NCI-H460 (cell line): ENCODE data around the gene SPATA17. TPM values are rescaled to one million over a fixed set of nuclear protein-coding genes. Genes with fewer than 3 reads are reported as not detected.
"Not testable (repeated sequence)": the region's sequence is repeated elsewhere in the genome, so short reads cannot be mapped to it uniquely, and the experiment has no call there.

Experiments used
- DNase-seq: peaks from one replicate; pipeline ENCODE4 v3.0.0-alpha.2; 2016; ENCODE audit warnings: low read depth; ENCODE audit errors: extremely low read depth
- polyA plus RNA-seq: library from polyadenylated mRNA; depleted of rRNA; stranded (reverse); fragments of >200 nt; gene quantifications from 2 replicates; pipeline ENCODE4 v1.2.3, GENCODE V29; 2014; cell fraction: nucleus; rRNA removed
- total RNA-seq: library from RNA; depleted of rRNA; stranded (reverse); fragments of >200 nt; shearing (Covaris generic); gene quantifications from 2 replicates; pipeline ENCODE4 v1.2.3, GENCODE V29; 2014; rRNA removed

SPATA17 gene
- 3.9 and 4.0 TPM in 2 replicates for total RNA-seq
- polyA plus RNA-seq, result 0.13 and 0.30 TPM in 2 replicates

DNA sequence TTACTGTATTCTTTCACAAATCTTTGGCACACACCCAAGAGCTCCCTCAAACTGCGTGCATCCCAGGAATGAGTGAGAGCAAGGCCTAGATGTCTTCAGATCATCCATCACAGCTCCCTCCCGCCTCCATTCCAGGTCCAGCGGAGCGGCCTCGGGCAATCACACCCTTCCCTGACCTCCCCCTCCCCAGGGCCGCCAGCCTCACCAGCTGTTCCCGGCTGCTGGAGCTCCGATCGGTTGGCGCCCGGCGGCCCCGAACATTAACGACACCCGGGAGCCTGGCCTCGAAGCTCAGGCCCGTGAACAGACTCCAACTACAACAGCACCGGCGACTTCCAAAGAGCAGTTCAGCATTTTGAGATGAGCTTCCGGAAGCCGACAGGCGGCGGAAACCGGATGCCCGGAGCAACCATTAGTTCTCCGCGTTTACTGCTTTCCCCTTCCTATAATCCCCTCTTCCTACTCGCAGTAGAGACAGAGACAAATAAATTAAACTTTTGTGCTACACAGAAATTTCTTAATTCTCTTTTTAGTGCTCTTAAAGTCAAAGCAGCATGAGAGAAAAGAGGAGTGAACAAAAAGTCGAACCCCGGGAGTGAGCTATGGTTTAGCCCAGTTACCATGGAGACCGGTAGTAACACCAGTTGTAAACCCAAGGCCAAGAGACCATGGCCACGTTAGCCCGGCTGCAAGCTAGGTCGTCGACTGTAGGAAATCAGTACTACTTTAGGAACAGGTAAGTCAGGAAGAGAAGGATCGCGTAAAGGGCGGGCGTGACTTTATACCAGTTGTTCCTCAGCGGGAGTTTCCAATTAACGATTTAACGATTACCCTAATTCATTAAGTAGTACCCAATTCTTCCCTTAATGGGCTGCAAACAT lies at the start of gene SPATA17, which contains the start of gene GPATCH2:
SPATA17 (plus strand) TSS at position 634 of the 881 bp plus-strand sequence; CDS start at position 669, 35 bp downstream.
GPATCH2 (minus strand) TSS at position 380 of the 881 bp plus-strand sequence; CDS start at position 261, 119 bp downstream.
- DNase-seq, result peak; percentile 89

DNA sequence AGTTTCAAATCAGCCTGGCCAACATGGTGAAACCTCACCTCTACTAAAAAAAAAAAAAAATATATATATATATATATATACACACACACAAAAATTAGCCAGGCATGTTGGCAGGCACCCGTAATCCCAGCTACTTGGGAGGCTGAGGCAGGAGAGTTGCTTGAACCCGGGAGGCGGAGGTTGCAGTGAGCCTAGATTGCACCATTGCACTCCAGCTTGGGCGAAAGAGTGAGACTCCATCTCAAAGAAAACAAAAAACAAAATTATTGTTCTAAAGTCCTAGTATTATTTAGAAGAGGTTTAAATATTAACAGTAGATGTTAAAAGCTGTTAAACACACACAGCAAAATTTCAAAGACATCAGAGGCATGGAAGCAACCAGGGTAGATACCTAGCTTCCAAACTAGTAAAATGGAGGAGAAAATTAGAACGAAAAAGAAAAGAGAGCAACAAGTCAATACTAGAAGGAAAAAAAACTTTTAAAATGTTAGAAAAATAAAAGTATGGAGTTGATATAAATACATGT lies 46.8 kb upstream of the SPATA17 start:
- not testable (repeated sequence) for DNase-seq

- DNase-seq, result no peak
Observed at GRCh38 chr1:217585577-217585976, 45.6 kb upstream of the SPATA17 start.

- no peak for DNase-seq
Observed at GRCh38 chr1:217586586-217586985, 44.6 kb upstream of the SPATA17 start.

GRCh38 chr1:217590598-217590997 lies 40.5 kb upstream of the SPATA17 start:
- DNase-seq, result no peak

DNA sequence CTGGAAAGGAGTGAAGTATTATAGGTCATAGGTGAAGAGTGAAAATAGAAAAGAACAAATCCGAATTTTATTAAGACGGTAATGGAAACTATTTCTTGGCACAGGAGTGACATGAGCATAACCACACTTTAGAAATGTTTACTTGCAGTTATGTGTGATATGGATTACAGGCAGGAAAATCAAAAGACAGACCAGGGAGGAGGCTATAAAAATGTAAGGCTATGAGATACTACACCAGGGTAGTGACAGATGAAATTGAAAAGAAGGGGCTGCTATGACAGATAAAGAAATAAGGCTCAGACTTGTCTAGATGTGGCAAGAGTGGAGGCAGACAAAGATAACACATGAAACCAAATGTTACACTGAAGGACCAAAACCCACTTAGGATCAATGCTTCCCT lies 32.0 kb upstream of the SPATA17 start:
- DNase-seq, result no peak

- no peak for DNase-seq
Observed at GRCh38 chr1:217602380-217602779, 28.8 kb upstream of the SPATA17 start.

DNA sequence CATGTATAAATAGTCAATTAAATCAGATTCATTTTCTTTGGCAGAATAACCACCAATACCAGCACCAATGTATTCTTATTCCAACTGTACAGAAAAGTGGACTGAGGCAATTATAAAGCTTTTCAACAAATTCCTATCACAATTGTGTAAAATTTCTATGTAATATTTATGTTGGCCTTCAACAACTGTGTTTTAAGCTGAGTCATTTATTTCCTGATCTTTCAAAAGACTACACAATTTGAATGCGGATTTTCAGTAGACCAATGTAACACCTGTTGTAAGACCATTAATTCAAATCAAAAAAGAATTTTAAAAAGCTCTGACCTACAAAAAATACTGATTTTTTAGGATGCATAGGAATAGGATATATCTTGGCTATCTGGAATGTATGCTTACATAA lies 25.8 kb upstream of the SPATA17 start:
- peak; percentile 23 for DNase-seq

GRCh38 chr1:217614200-217614712 lies 16.9 kb upstream of the SPATA17 start:
- DNase-seq, result no peak

DNA sequence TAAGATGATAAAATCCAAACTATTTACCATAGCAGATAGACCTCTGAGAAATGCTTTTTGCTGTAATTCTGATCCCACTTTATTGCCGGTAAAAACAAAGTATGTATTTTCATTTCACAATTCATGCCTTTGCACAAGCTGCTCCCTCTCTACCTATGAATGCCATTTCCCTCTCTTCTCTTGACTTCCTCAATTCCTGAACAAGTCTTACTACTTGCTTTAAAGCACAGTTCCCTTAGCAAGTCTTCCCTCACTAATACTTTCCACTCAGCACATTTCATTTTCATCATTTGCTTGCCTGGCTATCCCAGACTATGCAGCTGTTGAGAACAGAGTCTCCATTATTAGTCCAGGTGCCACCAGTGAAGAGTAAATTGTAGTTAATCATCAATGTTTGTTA lies 14.0 kb upstream of the SPATA17 start:
- no peak for DNase-seq

DNA sequence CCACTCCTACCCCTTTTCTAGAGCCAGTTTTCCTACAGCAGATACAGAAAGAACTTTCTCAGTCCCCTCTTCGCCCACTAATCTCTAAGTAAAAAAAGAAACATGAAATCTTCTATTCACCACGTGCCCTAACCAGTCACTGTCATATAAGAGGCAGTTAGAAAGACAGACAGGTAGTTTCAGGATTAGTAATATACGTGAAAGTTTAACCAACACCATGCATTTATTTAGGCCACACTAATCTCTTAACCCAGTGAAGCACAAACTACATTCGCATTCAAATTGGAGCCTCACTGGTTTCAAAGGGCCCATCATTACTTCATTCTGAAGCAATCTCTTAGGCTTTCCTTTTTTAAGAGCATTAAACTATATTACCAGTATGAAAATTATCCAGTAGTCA lies 10.3 kb upstream of the SPATA17 start:
- DNase-seq, result no peak

DNA sequence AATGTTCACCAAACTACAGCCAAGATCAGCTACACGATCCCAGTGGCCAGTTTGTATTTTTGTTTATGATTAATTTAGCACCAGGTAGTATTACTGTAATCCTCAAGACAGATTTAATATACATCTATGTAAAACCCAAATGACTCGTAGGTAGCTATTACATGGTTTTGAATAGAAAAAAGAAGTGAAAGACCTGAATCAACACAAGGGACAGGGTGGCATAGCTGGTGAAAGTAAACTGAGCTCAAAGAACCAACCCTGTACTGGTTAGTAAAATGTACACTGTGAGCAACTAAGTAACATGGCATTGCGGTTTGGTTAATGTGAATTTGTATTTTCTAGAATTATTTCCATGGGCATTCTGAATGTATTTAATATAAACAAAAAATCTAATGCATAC lies 9.1 kb upstream of the SPATA17 start:
- no peak for DNase-seq

- no peak for DNase-seq
Observed at GRCh38 chr1:217626321-217626720, 4.8 kb upstream of the SPATA17 start.

DNA sequence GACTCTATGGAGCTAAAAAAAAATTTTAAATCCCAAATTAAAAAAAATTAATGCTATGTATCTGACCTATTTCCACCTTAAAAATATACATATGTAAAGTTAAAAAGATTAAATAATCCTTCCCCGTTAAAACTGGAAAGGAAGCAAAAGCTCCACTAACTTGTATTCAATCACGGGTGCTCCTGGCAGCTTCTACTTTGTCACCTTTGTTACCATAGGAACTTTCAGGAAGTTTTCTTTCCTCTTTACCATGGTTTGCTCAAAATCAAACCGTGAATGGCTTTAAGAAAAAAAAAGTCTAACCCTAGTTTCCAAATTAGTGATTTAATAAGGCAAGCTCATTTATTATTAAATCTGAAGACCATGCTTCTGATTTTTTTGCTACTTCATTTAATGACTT lies 3.7 kb upstream of the SPATA17 start:
- DNase-seq, result no peak

DNA sequence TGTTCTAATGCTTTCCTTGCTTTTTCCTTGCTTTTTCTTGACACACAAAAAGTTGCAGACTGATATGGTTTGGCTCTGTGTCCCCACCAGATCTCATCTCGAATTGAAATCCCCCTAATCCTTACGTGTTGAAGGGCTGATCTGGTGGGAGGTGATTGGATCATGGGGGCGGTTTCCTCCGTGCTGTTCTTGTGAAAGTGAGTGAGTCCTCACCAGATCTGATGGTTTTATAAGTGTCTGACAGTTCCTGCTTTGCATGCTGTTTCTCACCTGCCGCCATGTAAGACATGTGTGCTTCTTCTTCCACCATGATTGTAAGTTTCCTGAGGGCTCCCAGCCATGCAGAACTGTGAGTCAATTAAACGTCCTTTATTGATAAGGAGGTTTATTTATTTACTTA lies 11.3 kb downstream of the SPATA17 start:
- no peak for DNase-seq

GRCh38 chr1:217647791-217648190 lies 16.6 kb downstream of the SPATA17 start:
- DNase-seq, result no peak

DNA sequence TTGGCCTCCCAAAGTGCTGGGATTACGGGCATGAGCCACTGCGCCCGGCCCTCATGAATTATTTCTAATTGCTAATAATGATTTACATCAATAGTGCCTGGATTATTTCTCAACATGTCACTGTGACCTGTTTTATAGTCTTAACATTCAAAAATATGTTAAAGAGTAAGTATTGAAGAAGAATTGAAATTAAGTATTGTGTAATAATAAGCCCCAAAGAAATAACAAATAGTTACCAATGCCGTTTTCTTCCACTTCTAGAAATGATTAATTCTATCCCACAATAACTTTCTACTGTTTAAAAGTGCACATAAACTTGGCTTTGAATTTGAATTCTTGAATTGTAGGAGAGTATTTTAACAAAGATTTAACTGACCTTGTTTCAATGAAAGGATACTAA lies 19.5 kb downstream of the SPATA17 start:
- DNase-seq, result no peak

DNA sequence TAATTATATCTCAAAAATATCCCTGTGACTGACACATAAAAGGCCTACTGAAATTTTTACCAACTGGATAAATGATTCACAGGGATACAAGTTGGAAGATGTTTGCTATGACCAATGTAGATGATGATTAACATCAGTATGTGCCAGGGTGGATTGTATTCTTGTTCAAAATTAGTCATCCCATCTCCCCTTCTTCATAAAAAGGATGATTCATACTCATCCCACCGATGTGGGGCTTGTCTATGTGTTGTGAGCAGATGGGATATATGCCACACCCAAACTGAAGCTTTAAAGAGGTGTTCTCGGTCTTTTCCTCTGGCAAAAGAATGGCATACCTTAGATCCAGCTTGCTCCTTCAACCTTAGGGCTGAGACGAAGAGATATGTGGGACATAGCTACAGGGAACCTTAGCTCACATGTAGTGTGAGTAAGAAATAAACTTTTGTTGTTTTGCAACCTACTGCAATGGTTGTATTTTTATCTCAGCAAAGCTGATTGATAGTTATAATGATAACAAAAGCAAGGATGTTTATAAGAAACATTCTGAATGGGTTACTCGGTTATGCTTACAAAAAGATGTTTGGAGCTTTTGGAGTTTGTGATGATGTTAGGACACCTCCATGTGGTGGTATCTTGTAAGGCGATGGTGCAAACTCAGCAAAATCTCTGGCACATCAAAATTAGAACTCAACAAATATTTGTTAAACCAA lies 29.4 kb downstream of the SPATA17 start:
- DNase-seq, result peak; percentile 16

DNA sequence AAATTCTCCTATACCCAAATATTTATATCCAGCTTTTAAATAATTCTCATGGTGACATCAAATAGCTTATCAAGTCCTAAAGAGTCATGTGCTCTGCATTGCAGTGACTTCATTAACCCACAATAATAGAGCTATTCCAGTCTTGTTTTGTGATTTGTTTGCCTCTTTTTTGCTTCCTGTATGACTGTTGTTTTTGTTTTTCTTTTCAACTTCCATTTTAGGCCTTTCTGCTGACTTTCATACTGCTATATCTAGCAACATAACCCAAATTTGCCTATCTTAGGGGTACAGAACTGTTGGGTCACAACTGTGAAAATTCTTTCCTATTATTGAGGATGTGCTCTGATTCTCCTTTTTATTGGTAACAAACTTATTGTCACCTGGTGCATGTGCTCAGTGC lies 30.3 kb downstream of the SPATA17 start:
- no peak for DNase-seq

DNA sequence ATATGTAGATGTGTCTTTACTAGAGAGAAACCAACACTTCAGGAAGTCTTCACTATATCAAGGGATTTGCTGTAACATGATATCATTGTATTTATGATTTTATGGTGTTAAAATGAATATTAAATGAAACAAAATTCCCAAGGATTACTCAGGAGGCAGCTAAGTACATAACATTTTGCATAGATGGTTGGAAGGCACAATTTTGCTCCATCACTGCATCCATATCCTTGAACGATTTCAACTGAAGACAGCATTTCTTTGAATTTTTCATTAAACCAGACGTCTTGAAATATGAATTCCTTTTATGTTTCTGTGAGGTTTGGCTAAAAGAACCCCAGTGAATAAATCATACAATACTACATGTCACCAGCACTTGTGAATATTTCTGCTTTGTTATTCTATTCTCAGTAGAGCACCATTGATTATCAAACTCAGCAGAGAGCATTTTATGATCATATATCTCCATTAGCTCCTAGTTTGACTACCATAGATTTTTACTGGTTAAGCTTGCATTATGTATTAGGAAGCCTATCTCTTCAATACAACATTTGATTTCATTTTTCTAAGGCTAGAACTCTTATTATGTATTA lies 37.3 kb downstream of the SPATA17 start:
- no peak for DNase-seq

- no peak for DNase-seq
Observed at GRCh38 chr1:217673387-217673786, 42.2 kb downstream of the SPATA17 start.
